ENCODE data around the gene GRK5.

GRK5 gene

DNA sequence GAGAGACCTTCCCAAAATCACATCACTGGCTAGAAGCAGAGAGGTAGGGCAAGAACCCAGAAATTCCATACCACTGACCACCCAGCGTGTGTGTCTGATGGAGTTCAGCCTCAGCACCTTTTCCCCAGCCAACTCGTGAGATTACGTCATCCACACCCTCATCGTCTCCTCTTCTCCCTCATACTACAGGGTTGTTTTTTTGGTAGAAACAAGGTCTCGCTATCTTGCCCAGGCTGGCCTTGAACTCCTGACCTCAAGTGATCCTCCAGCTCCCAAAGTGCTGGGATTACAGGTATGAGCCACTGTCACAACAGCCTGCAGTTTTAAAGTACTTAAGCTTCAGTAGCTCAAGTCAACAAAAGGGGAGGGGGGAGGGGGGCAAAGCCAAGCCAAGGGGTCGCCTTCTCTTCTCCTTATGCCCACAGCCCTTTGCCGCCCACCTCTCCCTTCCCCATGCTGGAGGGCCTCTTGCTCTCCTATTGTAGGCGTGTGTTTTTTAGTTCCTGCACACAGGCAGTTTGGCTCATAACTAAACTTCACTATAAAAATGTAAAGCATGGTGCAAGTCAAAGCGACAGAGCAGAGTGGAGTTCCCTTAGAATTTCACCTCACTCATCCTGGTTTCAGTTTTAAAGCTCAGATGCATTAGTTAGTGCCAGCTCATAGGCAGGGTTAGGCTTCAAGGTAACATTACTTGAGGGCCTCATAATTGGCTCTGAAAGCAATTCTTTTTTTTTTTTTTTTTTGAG is 23.5 kb upstream of the GRK5 start:
- no peak overlapping the region for H3K27ac ChIP-seq
- TF ChIP-seq ZFX (IDR thresholded peaks at IDR 0.05; ENCODE audit: borderline replicate concordance) = no peak

- no peak overlapping the region for H3K27ac ChIP-seq
Observed at GRCh38 chr10:119189811-119190282, 17.5 kb upstream of the GRK5 start.

DNA sequence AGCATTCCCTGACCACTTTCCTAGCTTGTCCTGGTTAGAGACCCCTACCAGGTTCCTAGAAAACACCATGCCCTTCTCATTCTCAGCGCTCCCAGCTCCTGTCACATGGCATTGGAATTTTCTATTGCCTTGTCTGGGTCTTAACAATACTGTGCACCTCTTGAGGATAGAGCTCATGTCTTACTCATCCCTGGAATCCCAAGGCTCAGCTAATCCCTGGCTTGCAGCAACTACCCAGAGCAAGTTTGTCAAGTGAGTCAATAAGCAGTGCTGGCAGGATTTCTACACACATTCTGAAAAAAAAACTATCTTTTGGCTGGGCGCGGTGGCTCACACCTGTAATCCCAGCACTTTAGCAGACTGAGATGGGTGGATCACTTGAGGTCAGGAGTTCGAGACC is 17.0 kb upstream of the GRK5 start:
- no peak for TF ChIP-seq ZFX (IDR thresholded peaks at IDR 0.05; ENCODE audit: borderline replicate concordance)
- TF ChIP-seq CTCF (IDR thresholded peaks at IDR 0.05) = no peak
- H3K27ac ChIP-seq = no peak overlapping the region

More at GRCh38 chr10:119189811-119190282, 17.5 kb upstream of the GRK5 start:
- TF ChIP-seq CTCF (IDR thresholded peaks at IDR 0.05) (no peak), ZFX (IDR thresholded peaks at IDR 0.05; ENCODE audit: borderline replicate concordance) (no peak)

DNA sequence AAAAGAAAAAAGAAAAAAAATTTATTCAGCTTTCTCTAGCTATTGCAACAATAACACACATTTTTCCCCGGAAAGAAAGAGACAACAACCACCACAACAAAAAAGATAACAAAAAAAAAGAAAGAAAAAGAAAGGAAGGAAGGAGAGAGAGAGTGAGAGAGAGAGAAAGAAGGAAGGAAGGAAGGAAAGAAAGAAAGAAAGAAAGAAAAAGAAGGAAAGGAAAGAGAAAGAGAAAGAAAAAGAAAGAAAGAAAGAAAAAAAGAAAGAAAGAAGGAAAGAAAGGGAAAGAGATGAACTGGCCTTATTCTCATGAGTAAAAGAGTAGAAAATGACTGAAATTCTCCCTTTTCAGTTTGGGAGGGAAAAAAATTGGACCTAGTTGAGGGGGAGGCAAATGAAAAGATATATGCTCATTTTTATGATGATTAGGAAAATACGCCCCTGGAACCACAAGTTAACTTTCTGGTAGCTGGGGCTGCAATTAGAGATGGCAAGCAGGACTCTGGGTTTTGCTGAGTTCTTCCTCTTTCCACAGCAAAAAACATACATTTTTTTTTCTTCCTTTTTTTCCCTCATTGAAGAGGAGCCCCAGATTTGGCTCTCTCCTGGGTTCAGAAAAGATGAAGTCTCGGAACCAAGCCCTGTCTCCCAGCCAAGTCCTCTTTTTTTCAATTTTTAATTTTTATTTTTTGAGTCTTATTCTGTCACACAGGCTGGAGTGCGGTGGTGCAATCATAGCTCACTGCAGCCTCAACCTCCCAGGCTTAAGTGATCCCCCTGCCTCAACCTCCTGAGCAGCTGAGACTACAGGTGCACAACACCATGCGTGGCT is 16.2 kb upstream of the GRK5 start:
- TF ChIP-seq CTCF (IDR thresholded peaks at IDR 0.05) (no peak), ZFX (IDR thresholded peaks at IDR 0.05; ENCODE audit: borderline replicate concordance) (no peak)
- H3K27ac ChIP-seq = no peak overlapping the region

DNA sequence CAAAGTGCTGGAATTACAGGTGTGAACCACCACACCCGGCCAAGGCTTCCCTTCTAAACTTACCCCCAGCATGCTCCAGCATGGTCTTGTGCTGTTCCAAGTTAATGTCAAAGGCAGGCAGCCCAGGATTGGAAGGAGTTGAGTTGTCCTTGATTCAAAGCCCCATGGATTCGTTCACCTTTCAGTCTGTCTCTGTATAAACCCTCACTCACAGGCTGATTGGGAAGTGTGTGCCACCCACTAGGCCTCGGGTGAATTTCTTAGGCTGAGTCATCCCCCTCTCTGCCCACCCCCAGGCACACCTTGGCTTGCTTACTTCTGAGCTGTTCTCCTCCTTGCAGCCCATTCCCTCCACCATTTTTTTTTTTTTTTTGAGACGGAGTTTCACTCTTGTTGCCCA is 15.5 kb upstream of the GRK5 start:
- no peak for TF ChIP-seq ZFX (IDR thresholded peaks at IDR 0.05; ENCODE audit: borderline replicate concordance)
- TF ChIP-seq CTCF (IDR thresholded peaks at IDR 0.05) = no peak
- no peak overlapping the region for H3K27ac ChIP-seq

GRCh38 chr10:119197921-119198320 is 9.4 kb upstream of the GRK5 start:
- no peak overlapping the region for H3K27ac ChIP-seq
- TF ChIP-seq CTCF (IDR thresholded peaks at IDR 0.05) (no peak), ZFX (IDR thresholded peaks at IDR 0.05; ENCODE audit: borderline replicate concordance) (no peak)

- H3K27ac ChIP-seq = no peak overlapping the region
- TF ChIP-seq CTCF (IDR thresholded peaks at IDR 0.05) (peak; percentile 40), ZFX (IDR thresholded peaks at IDR 0.05; ENCODE audit: borderline replicate concordance) (no peak)
Observed at GRCh38 chr10:119198438-119198837, 8.9 kb upstream of the GRK5 start.
